ENCODE data around the gene CUTA.

DNA sequence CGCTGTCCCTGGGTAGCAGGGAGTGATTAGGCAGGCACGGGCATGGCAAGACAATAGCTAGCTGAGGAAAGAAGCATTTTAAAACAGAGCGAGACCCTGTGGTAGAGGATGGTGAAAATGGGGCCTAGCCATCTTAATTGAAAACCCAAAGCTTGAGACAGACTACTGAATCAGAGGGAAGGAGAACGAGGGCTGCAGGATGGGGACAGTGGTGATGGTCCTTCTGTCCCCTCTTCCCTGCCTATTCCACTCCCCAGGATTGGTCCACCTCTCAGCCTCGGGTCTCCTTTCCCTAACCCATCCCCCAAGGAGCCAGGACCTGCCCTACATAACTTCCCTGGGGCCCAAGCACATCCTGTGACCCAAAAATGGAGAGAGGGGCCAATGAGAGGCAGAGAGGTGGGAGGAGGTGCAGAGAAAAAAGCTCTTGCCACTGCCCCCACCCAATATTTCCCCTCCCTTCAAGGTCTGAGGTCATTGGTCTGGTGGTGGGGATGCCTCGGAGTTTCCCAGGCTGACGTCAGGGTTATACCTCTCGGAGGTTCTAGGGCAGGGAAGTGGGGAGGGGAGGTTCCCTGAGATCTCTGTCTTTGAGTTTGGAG, 884 bp upstream of the CUTA start:
- TF ChIP-seq EZH2 (IDR thresholded peaks at IDR 0.05; ENCODE audit: borderline replicate concordance, low read depth, low read length, severe bottlenecking) (no peak), CTCF (IDR thresholded peaks at IDR 0.05; ENCODE audit: borderline replicate concordance, extremely low read depth, low read length, poor library complexity, severe bottlenecking) (no peak)

All from DND-41 (cell line).